GM23338 (cell line): ENCODE measurements around the gene EHD4.

ENCODE experiments used
- CREB1 ChIP-seq: fragments of 250-450 bp; sonication (Bioruptor Pico); IDR thresholded peaks from 2 replicates; pipeline ENCODE4 v1.5.0; 2020; ENCODE audit warnings: low read depth, mild to moderate bottlenecking, moderate library complexity
- EZH2 ChIP-seq: fragments of 200-600 bp; sonication (generic); IDR thresholded peaks from one replicate; pipeline ENCODE4 v1.8.0; 2017; ENCODE audit warnings: antibody characterized with exemption, mild to moderate bottlenecking, low read depth; ENCODE audit not compliant: unreplicated experiment
- EZH2phosphoT487 ChIP-seq: fragments of 200-600 bp; sonication (generic); IDR thresholded peaks from one replicate; pipeline ENCODE4 v1.8.1; 2018; ENCODE audit warnings: antibody characterized with exemption; ENCODE audit not compliant: unreplicated experiment
- POLR2AphosphoS5 ChIP-seq: IDR thresholded peaks from 2 replicates; pipeline ENCODE4 v1.6.1; 2016; ENCODE audit warnings: antibody characterized with exemption, low read depth
- TF ChIP-seq, protein P1 (sequence below), 2 experiments: fragments of 200-600 bp in 1 of 2; sonication (generic) in 1 of 2; conservative IDR thresholded peaks; 2 replicates each; pipeline versions ENCODE4 v1.5.1 to v1.6.1; 2016 to 2017; ENCODE audit warnings: antibody characterized with exemption in 2 of 2, low read depth in 2 of 2, mild to moderate bottlenecking in 2 of 2, moderate library complexity in 1 of 2
- TF ChIP-seq, protein P2 (sequence below): IDR thresholded peaks from one replicate; pipeline ENCODE4 v1.6.1; 2018; ENCODE audit warnings: antibody characterized with exemption; ENCODE audit not compliant: unreplicated experiment

- TF ChIP-seq EZH2phosphoT487: no peak
- TF ChIP-seq, protein P1, sequence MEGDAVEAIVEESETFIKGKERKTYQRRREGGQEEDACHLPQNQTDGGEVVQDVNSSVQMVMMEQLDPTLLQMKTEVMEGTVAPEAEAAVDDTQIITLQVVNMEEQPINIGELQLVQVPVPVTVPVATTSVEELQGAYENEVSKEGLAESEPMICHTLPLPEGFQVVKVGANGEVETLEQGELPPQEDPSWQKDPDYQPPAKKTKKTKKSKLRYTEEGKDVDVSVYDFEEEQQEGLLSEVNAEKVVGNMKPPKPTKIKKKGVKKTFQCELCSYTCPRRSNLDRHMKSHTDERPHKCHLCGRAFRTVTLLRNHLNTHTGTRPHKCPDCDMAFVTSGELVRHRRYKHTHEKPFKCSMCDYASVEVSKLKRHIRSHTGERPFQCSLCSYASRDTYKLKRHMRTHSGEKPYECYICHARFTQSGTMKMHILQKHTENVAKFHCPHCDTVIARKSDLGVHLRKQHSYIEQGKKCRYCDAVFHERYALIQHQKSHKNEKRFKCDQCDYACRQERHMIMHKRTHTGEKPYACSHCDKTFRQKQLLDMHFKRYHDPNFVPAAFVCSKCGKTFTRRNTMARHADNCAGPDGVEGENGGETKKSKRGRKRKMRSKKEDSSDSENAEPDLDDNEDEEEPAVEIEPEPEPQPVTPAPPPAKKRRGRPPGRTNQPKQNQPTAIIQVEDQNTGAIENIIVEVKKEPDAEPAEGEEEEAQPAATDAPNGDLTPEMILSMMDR (conservative IDR thresholded peaks at IDR 0.05; ENCODE audit: low read depth in 2 of 2): no peak
- TF ChIP-seq POLR2AphosphoS5: no peak
- TF ChIP-seq, protein P2, sequence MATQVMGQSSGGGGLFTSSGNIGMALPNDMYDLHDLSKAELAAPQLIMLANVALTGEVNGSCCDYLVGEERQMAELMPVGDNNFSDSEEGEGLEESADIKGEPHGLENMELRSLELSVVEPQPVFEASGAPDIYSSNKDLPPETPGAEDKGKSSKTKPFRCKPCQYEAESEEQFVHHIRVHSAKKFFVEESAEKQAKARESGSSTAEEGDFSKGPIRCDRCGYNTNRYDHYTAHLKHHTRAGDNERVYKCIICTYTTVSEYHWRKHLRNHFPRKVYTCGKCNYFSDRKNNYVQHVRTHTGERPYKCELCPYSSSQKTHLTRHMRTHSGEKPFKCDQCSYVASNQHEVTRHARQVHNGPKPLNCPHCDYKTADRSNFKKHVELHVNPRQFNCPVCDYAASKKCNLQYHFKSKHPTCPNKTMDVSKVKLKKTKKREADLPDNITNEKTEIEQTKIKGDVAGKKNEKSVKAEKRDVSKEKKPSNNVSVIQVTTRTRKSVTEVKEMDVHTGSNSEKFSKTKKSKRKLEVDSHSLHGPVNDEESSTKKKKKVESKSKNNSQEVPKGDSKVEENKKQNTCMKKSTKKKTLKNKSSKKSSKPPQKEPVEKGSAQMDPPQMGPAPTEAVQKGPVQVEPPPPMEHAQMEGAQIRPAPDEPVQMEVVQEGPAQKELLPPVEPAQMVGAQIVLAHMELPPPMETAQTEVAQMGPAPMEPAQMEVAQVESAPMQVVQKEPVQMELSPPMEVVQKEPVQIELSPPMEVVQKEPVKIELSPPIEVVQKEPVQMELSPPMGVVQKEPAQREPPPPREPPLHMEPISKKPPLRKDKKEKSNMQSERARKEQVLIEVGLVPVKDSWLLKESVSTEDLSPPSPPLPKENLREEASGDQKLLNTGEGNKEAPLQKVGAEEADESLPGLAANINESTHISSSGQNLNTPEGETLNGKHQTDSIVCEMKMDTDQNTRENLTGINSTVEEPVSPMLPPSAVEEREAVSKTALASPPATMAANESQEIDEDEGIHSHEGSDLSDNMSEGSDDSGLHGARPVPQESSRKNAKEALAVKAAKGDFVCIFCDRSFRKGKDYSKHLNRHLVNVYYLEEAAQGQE: no peak
- no peak for TF ChIP-seq EZH2
- no peak for TF ChIP-seq CREB1 (CRISPR knock-in tag)
Measured at GRCh38 chr15:41977757-41978383, 5.5 kb upstream of the EHD4 start.
